Measurements from ENCODE around the gene NCAM1.

DNA sequence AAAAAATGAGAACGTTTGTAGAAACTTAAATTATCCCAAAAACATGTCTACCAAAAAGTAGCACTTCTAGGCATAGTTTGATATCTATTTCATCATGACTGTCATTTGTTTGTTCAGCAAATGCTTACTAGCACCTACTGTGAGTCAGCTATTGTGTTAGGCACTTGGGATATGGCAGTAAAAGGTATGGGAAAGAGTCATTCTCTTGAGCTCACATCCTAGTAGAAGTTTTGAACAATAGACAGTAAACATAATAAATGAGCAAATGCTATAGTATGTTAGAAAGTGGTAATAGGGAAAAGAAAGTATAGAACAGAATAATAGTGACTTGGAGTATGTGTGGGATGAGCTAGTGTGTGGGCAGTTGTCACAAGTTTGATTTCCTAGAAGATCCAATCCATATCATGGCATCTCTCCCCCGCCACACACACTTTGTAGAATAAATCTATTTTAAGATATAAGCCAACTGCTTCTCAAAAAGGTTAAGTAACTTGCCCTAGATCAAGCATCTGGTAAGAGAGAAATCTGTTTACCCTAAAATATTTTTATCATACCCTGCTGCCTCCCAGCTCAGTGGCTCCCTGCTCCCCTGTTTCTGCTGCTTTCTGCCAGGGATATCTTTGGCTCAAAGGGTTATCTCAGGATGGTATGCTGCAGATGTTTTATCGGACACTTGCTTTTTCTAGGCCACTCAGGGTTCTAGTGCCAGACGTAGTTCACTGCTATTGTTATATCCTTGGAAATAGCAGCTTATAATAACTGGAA is 129.7 kb downstream of the NCAM1 start:
- TF ChIP-seq, protein P1, sequence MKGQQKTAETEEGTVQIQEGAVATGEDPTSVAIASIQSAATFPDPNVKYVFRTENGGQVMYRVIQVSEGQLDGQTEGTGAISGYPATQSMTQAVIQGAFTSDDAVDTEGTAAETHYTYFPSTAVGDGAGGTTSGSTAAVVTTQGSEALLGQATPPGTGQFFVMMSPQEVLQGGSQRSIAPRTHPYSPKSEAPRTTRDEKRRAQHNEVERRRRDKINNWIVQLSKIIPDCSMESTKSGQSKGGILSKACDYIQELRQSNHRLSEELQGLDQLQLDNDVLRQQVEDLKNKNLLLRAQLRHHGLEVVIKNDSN (CRISPR knock-in tag; IDR thresholded peaks at IDR 0.05), result no peak
- TF ChIP-seq, protein P2, sequence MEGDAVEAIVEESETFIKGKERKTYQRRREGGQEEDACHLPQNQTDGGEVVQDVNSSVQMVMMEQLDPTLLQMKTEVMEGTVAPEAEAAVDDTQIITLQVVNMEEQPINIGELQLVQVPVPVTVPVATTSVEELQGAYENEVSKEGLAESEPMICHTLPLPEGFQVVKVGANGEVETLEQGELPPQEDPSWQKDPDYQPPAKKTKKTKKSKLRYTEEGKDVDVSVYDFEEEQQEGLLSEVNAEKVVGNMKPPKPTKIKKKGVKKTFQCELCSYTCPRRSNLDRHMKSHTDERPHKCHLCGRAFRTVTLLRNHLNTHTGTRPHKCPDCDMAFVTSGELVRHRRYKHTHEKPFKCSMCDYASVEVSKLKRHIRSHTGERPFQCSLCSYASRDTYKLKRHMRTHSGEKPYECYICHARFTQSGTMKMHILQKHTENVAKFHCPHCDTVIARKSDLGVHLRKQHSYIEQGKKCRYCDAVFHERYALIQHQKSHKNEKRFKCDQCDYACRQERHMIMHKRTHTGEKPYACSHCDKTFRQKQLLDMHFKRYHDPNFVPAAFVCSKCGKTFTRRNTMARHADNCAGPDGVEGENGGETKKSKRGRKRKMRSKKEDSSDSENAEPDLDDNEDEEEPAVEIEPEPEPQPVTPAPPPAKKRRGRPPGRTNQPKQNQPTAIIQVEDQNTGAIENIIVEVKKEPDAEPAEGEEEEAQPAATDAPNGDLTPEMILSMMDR (IDR thresholded peaks at IDR 0.05), result no peak
- no peak for TF ChIP-seq MAX (CRISPR knock-in tag; IDR thresholded peaks at IDR 0.05)
- TF ChIP-seq, protein P3, sequence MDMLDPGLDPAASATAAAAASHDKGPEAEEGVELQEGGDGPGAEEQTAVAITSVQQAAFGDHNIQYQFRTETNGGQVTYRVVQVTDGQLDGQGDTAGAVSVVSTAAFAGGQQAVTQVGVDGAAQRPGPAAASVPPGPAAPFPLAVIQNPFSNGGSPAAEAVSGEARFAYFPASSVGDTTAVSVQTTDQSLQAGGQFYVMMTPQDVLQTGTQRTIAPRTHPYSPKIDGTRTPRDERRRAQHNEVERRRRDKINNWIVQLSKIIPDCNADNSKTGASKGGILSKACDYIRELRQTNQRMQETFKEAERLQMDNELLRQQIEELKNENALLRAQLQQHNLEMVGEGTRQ (CRISPR knock-in tag; IDR thresholded peaks at IDR 0.05), result no peak
- TF ChIP-seq, protein P4, sequence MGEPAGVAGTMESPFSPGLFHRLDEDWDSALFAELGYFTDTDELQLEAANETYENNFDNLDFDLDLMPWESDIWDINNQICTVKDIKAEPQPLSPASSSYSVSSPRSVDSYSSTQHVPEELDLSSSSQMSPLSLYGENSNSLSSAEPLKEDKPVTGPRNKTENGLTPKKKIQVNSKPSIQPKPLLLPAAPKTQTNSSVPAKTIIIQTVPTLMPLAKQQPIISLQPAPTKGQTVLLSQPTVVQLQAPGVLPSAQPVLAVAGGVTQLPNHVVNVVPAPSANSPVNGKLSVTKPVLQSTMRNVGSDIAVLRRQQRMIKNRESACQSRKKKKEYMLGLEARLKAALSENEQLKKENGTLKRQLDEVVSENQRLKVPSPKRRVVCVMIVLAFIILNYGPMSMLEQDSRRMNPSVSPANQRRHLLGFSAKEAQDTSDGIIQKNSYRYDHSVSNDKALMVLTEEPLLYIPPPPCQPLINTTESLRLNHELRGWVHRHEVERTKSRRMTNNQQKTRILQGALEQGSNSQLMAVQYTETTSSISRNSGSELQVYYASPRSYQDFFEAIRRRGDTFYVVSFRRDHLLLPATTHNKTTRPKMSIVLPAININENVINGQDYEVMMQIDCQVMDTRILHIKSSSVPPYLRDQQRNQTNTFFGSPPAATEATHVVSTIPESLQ (CRISPR knock-in tag; IDR thresholded peaks at IDR 0.05), result no peak
- no peak for TF ChIP-seq IRF2 (CRISPR knock-in tag; IDR thresholded peaks at IDR 0.05; ENCODE audit: borderline replicate concordance, low read depth)
- no peak for TF ChIP-seq NR3C1 (CRISPR knock-in tag; conservative IDR thresholded peaks at IDR 0.05; ENCODE audit: low read depth)
- TF ChIP-seq KAT7 (CRISPR knock-in tag; IDR thresholded peaks at IDR 0.05; ENCODE audit: borderline replicate concordance), result no peak
- no peak for TF ChIP-seq NFE2L1 (CRISPR knock-in tag; IDR thresholded peaks at IDR 0.05)
- no peak for TF ChIP-seq NR1H2 (CRISPR knock-in tag; IDR thresholded peaks at IDR 0.05)
- TF ChIP-seq, protein P5, sequence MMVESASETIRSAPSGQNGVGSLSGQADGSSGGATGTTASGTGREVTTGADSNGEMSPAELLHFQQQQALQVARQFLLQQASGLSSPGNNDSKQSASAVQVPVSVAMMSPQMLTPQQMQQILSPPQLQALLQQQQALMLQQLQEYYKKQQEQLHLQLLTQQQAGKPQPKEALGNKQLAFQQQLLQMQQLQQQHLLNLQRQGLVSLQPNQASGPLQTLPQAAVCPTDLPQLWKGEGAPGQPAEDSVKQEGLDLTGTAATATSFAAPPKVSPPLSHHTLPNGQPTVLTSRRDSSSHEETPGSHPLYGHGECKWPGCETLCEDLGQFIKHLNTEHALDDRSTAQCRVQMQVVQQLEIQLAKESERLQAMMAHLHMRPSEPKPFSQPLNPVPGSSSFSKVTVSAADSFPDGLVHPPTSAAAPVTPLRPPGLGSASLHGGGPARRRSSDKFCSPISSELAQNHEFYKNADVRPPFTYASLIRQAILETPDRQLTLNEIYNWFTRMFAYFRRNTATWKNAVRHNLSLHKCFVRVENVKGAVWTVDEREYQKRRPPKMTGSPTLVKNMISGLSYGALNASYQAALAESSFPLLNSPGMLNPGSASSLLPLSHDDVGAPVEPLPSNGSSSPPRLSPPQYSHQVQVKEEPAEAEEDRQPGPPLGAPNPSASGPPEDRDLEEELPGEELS (CRISPR knock-in tag; IDR thresholded peaks at IDR 0.05), result no peak
- TF ChIP-seq SMAD4 (CRISPR knock-in tag; IDR thresholded peaks at IDR 0.05), result no peak
